GM12874 (cell line): Measurements from ENCODE around the gene F2RL2.

Experiments
- CTCF ChIP-seq: IDR thresholded peaks from 2 replicates; pipeline ENCODE4 v1.5.1; 2011; ENCODE audit warnings: low read depth, mild to moderate bottlenecking, control low read depth, low read length, moderate library complexity; ENCODE audit not compliant: insufficient read depth

Gene F2RL2

GRCh38 chr5:76583163-76584047 is 39.8 kb downstream of the F2RL2 start:
- no peak for TF ChIP-seq CTCF

GRCh38 chr5:76582230-76583162 is 40.7 kb downstream of the F2RL2 start:
- TF ChIP-seq CTCF, result no peak

- no peak for TF ChIP-seq CTCF
These were observed 42.2 kb downstream of the F2RL2 start for GRCh38 chr5:76580981-76581380.

GRCh38 chr5:76579166-76579937 is 43.9 kb downstream of the F2RL2 start:
- TF ChIP-seq CTCF, result no peak

- TF ChIP-seq CTCF, result no peak
These were observed 46.2 kb downstream of the F2RL2 start for GRCh38 chr5:76576996-76577395.

GRCh38 chr5:76576450-76576849 is 46.8 kb downstream of the F2RL2 start:
- TF ChIP-seq CTCF, result no peak

GRCh38 chr5:76571559-76571958 is 51.6 kb downstream of the F2RL2 start:
- TF ChIP-seq CTCF, result peak; percentile 2; the same call in 1 of the 2 replicates
